Transverse colon (tissue), 4 donors: ENCODE measurements around the gene SENP5. TPM values are rescaled to one million over a fixed set of nuclear protein-coding genes. Genes with fewer than 3 reads are reported as not detected.

Experiments used
- DNase-seq: peaks from one replicate; pipeline ENCODE4 v3.0.0-alpha.2; 2019
- H3K27ac ChIP-seq, 4 donors: fragments of 200-600 bp; sonication (generic); 2 replicates each; pipeline ENCODE4 v1.5.1; 2016 to 2018; ENCODE audit warnings: inconsistent platforms in 4 of 4
- H3K27me3 ChIP-seq: fragments of 200-600 bp; sonication (generic); 2 replicates; pipeline ENCODE4 v1.5.1; 2017; ENCODE audit warnings: inconsistent platforms
- H3K36me3 ChIP-seq, 4 donors: fragments of 200-600 bp; sonication (generic); 2 replicates each; pipeline ENCODE4 v1.5.1; 2017 to 2019; ENCODE audit warnings: inconsistent platforms in 4 of 4
- H3K4me1 ChIP-seq, 4 donors: fragments of 200-600 bp; sonication (generic); 2 replicates each; pipeline ENCODE4 v1.5.1; 2017 to 2020; ENCODE audit warnings: inconsistent platforms in 4 of 4
- H3K4me3 ChIP-seq, 4 donors: fragments of 200-600 bp; sonication (generic); 1 replicate in 1 of 4; 2 replicates in 3 of 4; pipeline versions ENCODE4 v1.5.1 to v1.6.1; 2017 to 2019; ENCODE audit warnings: inconsistent platforms in 4 of 4
- H3K9me3 ChIP-seq, 2 donors: fragments of 200-600 bp; sonication (generic); 2 replicates each; pipeline ENCODE4 v1.5.1; 2017 to 2019; ENCODE audit warnings: inconsistent platforms in 2 of 2
- EP300 ChIP-seq: sonication (generic); formaldehyde crosslinking; IDR thresholded peaks from one replicate; pipeline ENCODE4 v1.6.1; 2017; ENCODE audit warnings: antibody characterized with exemption, low read depth
- POLR2A ChIP-seq: fragments of 450-650 bp; IDR thresholded peaks from one replicate; pipeline ENCODE4 v1.6.1; 2016; ENCODE audit warnings: antibody characterized with exemption, mild to moderate bottlenecking, moderate library complexity
- POLR2AphosphoS5 ChIP-seq, 3 donors: sonication (generic); formaldehyde crosslinking; IDR thresholded peaks; one replicate each; pipeline ENCODE4 v1.6.1; 2016; ENCODE audit warnings: antibody characterized with exemption in 3 of 3
- whole genome bisulfite sequencing, 2 donors: methylation state at CpG; one replicate each; pipeline ENCODE4 v1.1.5; 2018; ENCODE audit warnings: low coverage in 1 of 2; 5-methylcytosine and 5-hydroxymethylcytosine counted together
- in situ Hi-C, 4 donors: fragments of 200-750 bp; cut with MboI; loops; one replicate each; pipeline versions ENCODE4 v1.15.0 to v1.15.1; 2017; ENCODE audit warnings: low sequenced_read_pairs in 3 of 4, low pct_ligation_motif_present in 1 of 4, low pct_unique_long_range_greater_than_20kb in 1 of 4
- intact Hi-C: fragments of 100-400 bp; cut with DNase I; formaldehyde crosslinking; loops from one replicate; pipeline ENCODE4 v1.15.1; 2023; ENCODE audit warnings: low total_unique reads
- total RNA-seq, 4 donors: library from RNA; depleted of rRNA; stranded (reverse); fragments of >200 nt; gene quantifications; one replicate each; pipeline ENCODE4 v1.1.0, GENCODE V29; 2016
- TF ChIP-seq, protein P1 (sequence below), 5 experiments: fragments of 200-600 bp in 3 of 5; fragments of 450-650 bp in 2 of 5; sonication (generic) in 3 of 5; IDR thresholded peaks; 1 replicate in 2 of 5; 2 replicates in 3 of 5; pipeline ENCODE4 v1.5.1; 2016 to 2017; ENCODE audit warnings: antibody characterized with exemption in 5 of 5, inconsistent platforms in 3 of 5, mild to moderate bottlenecking in 2 of 5, moderate library complexity in 1 of 5

The SENP5 gene
- total RNA-seq, 4 donors from 2014 or later: 33.3 to 52.1 (median 48.0) TPM

DNA sequence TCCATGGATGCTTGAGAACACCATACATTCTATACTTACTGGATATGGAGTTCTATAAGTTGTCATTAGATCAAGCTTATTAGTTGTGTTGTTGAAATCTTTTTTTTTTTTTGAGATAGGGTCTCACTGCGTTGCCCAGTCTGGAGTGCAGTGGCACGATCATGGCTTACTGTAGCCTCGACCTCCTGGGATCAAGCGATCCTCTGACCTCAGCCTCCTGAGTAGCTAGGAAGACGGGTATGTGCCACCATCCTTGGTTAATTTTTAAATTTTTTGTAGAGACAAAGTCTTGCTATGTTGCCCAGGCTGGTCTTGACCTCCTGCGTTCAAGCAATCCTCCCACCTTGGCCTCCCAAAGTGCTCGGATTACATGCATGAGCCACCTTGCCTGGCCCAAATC lies 87.1 kb downstream of the SENP5 start:
- no peak overlapping the region for H3K4me3 ChIP-seq
- H3K4me1 ChIP-seq: peaks cover 0 to 3% (median 0%) of the 10 kb centered on the region in 4 donors
- DNase-seq: no peak
- H3K36me3 ChIP-seq: peaks cover 0 to 6% (median 2%) of the 10 kb centered on the region in 4 donors
- WGBS, 2 donors: 79 to 86% methylated on average over 7 of the region's 7 CpGs
- no peaks in the 10 kb centered on the region for H3K27me3 ChIP-seq
- H3K9me3 ChIP-seq: no peaks in the 10 kb centered on the region
- TF ChIP-seq POLR2AphosphoS5 (IDR thresholded peaks at IDR 0.05) (no peak), EP300 (no peak), POLR2A (no peak)
- TF ChIP-seq, protein P1, sequence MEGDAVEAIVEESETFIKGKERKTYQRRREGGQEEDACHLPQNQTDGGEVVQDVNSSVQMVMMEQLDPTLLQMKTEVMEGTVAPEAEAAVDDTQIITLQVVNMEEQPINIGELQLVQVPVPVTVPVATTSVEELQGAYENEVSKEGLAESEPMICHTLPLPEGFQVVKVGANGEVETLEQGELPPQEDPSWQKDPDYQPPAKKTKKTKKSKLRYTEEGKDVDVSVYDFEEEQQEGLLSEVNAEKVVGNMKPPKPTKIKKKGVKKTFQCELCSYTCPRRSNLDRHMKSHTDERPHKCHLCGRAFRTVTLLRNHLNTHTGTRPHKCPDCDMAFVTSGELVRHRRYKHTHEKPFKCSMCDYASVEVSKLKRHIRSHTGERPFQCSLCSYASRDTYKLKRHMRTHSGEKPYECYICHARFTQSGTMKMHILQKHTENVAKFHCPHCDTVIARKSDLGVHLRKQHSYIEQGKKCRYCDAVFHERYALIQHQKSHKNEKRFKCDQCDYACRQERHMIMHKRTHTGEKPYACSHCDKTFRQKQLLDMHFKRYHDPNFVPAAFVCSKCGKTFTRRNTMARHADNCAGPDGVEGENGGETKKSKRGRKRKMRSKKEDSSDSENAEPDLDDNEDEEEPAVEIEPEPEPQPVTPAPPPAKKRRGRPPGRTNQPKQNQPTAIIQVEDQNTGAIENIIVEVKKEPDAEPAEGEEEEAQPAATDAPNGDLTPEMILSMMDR (IDR thresholded peaks at IDR 0.05): no peak
- in situ Hi-C loops (loop anchor here in 3 of 4 donors (10.0 to 25.0 kb wide), 3 partner anchors 100 to 343 kb away; no protein-coding TSS in a partner anchor), intact Hi-C loops (no loop called here)
- no peak overlapping the region for H3K27ac ChIP-seq

DNA sequence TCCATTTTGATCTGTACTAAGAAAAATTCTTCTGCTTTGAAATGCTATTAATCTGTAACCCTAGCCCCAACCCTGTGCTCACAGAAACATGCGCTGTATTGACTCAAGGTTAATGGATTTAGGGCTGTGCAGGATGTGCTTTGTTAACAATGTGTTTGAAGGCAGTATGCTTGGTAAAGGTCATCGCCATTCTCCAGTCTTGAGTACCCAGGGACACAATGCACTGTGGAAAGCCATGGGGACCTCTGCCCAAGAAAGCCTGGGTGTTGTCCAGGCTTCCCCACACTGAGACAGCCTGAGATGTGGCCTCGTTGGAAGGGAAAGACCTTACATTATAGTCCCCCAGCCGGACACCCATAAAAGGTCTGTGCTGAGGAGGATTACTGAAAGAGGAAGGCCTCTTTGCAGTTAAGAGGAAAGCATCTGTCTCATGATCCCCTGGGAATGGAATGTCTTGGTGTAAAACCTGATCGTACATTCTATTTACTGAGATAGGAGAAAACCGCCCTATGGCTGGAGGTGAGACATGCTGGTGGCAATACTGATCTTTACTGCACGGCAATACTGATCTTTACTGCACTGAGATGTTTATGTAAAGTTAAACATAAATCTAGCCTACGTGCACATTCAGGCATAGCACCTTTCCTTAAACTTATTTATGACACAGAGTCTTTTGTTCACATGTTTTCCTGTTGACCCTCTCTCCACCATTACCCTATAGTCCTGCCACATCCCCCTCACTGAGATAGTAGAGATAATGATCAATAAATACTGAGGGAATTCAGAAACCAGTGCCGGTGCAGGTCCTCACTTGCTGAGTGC lies 94.6 kb downstream of the SENP5 start:
- Histone ChIP-seq H3K4me3 (no peak overlapping the region), H3K9me3 (no peaks in the 10 kb centered on the region), H3K27me3 (no peaks in the 10 kb centered on the region), H3K4me1 (peaks cover 0 to 68% (median 22%) of the 10 kb centered on the region in 4 donors), H3K27ac (peak overlapping the region; percentile 81 to 86 (median 84)), H3K36me3 (no peaks in the 10 kb centered on the region)
- intact Hi-C loops: no loop called here
- in situ Hi-C loops: loop anchor here in 2 of 4 donors (25.0 kb wide), 2 partner anchors 125 to 350 kb away; no protein-coding TSS in a partner anchor
- WGBS, 2 donors: 31 to 46% methylated on average over 2 to 9 of the region's 9 CpGs
- DNase-seq: no peak
- TF ChIP-seq, protein P1 (IDR thresholded peaks at IDR 0.05): peak in 1 of 5 experiments; percentile 16
- TF ChIP-seq POLR2AphosphoS5 (IDR thresholded peaks at IDR 0.05): peak in 1 of 3 donors; percentile 30
- peak; percentile 23 for TF ChIP-seq POLR2A
- TF ChIP-seq EP300: no peak

DNA sequence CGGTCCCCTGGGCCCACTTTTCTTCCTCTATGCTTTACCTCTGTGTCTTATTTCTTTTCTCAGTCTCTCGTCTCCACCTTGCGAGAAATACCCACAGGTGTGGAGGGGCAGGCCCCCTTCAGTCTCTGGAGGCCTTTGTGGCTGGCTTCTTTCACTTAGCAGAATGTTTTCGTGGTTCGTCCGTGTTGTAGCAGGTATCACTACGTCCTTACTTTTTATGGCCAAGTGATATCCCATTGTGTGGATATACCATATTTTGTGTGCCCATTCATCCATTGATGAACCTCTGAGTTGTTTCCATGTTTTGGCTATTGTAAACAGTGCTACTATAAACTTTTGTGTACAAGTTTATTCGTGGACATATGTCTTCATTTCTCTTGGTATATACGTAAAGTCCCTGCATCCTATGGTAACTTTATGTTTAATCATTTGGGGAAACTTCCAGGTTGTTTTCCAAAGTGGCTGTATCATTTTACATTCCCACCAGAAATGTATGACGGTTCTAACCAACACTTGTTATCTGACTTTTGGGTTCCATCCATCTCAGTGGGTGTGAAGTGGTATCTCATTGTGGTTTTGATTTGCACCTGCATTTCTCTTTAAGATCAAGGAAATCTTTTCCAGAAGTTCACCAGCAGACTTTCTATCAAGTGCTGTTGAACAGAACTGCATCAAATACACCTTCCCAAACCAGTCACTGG lies 95.4 kb downstream of the SENP5 start:
- no peaks in the 10 kb centered on the region for H3K36me3 ChIP-seq
- intact Hi-C loops: no loop called here
- in situ Hi-C loops: loop anchor here in 2 of 4 donors (25.0 kb wide), 2 partner anchors 126 to 351 kb away; no protein-coding TSS in a partner anchor
- H3K27me3 ChIP-seq: no peaks in the 10 kb centered on the region
- H3K27ac ChIP-seq: peak overlapping the region; percentile 81 to 86 (median 84)
- H3K4me1 ChIP-seq: peaks cover 6 to 75% (median 28%) of the 10 kb centered on the region in 4 donors
- TF ChIP-seq POLR2A (no peak), EP300 (no peak), POLR2AphosphoS5 (IDR thresholded peaks at IDR 0.05) (no peak)
- WGBS, 2 donors: 48 to 70% methylated on average over 6 to 10 of the region's 10 CpGs
- no peaks in the 10 kb centered on the region for H3K9me3 ChIP-seq
- H3K4me3 ChIP-seq: no peak overlapping the region
- DNase-seq: no peak

DNA sequence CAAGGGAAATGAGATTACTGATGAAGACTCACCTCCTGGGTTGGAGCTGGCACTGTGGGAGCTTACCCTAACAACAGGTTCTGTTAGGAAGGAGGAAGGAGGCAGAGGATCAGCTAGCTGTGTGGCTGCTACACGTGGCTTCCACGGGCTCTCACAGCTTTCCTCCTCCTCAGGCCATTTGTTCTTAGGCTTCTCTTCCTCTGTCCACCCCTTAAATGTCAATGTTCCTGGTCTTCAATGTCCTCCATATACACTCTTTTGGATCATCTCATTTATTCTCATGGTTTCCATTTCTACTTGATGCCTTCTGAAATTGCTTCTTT lies 95.9 kb downstream of the SENP5 start:
- Histone ChIP-seq H3K36me3 (no peaks in the 10 kb centered on the region), H3K4me3 (no peak overlapping the region), H3K9me3 (no peaks in the 10 kb centered on the region), H3K4me1 (peaks cover 9 to 76% (median 29%) of the 10 kb centered on the region in 4 donors), H3K27me3 (no peaks in the 10 kb centered on the region), H3K27ac (peak overlapping the region; percentile 81 to 86 (median 84))
- WGBS, 2 donors: 74 to 83% methylated on average over 2 of the region's 2 CpGs
- TF ChIP-seq EP300 (no peak), POLR2AphosphoS5 (IDR thresholded peaks at IDR 0.05) (no peak)
- intact Hi-C loops (no loop called here), in situ Hi-C loops (loop anchor here in 2 of 4 donors (25.0 kb wide), 2 partner anchors 126 to 351 kb away; no protein-coding TSS in a partner anchor)
- DNase-seq: no peak
